ENCODE results near the gene ASTN2.

Gene ASTN2

GRCh38 chr9:117307701-117308100, 107.2 kb downstream of the ASTN2 start:
- H3K27ac ChIP-seq: no peak overlapping the region

GRCh38 chr9:117306032-117306431, 108.8 kb downstream of the ASTN2 start:
- no peak overlapping the region for H3K27ac ChIP-seq
- TF ChIP-seq CTCF (conservative IDR thresholded peaks at IDR 0.05) (no peak), ZFX (IDR thresholded peaks at IDR 0.05) (no peak)

More at GRCh38 chr9:117307701-117308100, 107.2 kb downstream of the ASTN2 start:
- TF ChIP-seq CTCF (conservative IDR thresholded peaks at IDR 0.05) (no peak), ZFX (IDR thresholded peaks at IDR 0.05) (no peak)

- no peak overlapping the region for H3K27ac ChIP-seq
- TF ChIP-seq ZFX (IDR thresholded peaks at IDR 0.05) (no peak), CTCF (conservative IDR thresholded peaks at IDR 0.05) (no peak)
These were observed 109.4 kb downstream of the ASTN2 start for GRCh38 chr9:117305454-117305853.

GRCh38 chr9:117304549-117304948, 110.3 kb downstream of the ASTN2 start:
- TF ChIP-seq CTCF (conservative IDR thresholded peaks at IDR 0.05): no peak
- TF ChIP-seq ZFX (IDR thresholded peaks at IDR 0.05): no peak
- no peak overlapping the region for H3K27ac ChIP-seq

GRCh38 chr9:117303643-117304230, 111.1 kb downstream of the ASTN2 start:
- TF ChIP-seq ZFX (IDR thresholded peaks at IDR 0.05) (no peak), CTCF (conservative IDR thresholded peaks at IDR 0.05) (no peak)
- no peak overlapping the region for H3K27ac ChIP-seq

- TF ChIP-seq CTCF (conservative IDR thresholded peaks at IDR 0.05): no peak
- no peak for TF ChIP-seq ZFX (IDR thresholded peaks at IDR 0.05)
- H3K27ac ChIP-seq: no peak overlapping the region
These were observed 112.4 kb downstream of the ASTN2 start for GRCh38 chr9:117302487-117302886.

GRCh38 chr9:117300371-117301110, 114.3 kb downstream of the ASTN2 start:
- H3K27ac ChIP-seq: no peak overlapping the region
- TF ChIP-seq CTCF (conservative IDR thresholded peaks at IDR 0.05) (no peak), ZFX (IDR thresholded peaks at IDR 0.05) (no peak)
